HEK293T (cell line): ENCODE measurements around the gene CTAGE1.

Experiments
- CTCF ChIA-PET: fragments of 350-600 bp; formaldehyde crosslinking; extraction: SDS; loops from one replicate; lab custom pipeline; 2021; ENCODE audit warnings: antibody characterized with exemption, inconsistent platforms; lab: Yijun Ruan, JAX
- POLR2A ChIA-PET: fragments of 350-600 bp; formaldehyde crosslinking; extraction: SDS; loops from one replicate; lab custom pipeline; 2020; ENCODE audit warnings: antibody characterized with exemption, inconsistent platforms; lab: Yijun Ruan, JAX
- DNase-seq: peaks from one replicate; pipeline ENCODE4 v3.0.0; 2012; ENCODE audit warnings: mixed read lengths; ENCODE audit errors: extremely low spot score
- ARNT ChIP-seq: fragments of 450-650 bp; IDR thresholded peaks from 2 replicates; pipeline ENCODE4 v1.6.1; 2017; ENCODE audit warnings: mild to moderate bottlenecking
- BHLHE40 ChIP-seq: fragments of 450-650 bp; IDR thresholded peaks from 2 replicates; pipeline ENCODE4 v1.6.1; 2016; ENCODE audit warnings: mild to moderate bottlenecking, moderate library complexity, borderline replicate concordance
- CTBP1 ChIP-seq: fragments of 450-650 bp; IDR thresholded peaks from 2 replicates; pipeline ENCODE4 v1.6.1; 2016; ENCODE audit warnings: borderline replicate concordance
- ELF4 ChIP-seq: fragments of 450-650 bp; IDR thresholded peaks from 2 replicates; pipeline ENCODE4 v1.6.1; 2017; ENCODE audit warnings: antibody characterized with exemption
- FOXA1 ChIP-seq: fragments of 450-650 bp; IDR thresholded peaks from 2 replicates; pipeline ENCODE4 v1.6.1; 2016; ENCODE audit warnings: mild to moderate bottlenecking
- FOXK2 ChIP-seq: fragments of 450-650 bp; IDR thresholded peaks from 2 replicates; pipeline ENCODE4 v1.6.1; 2016; ENCODE audit warnings: mild to moderate bottlenecking
- FOXM1 ChIP-seq: fragments of 450-650 bp; IDR thresholded peaks from 2 replicates; pipeline ENCODE4 v1.6.1; 2017; ENCODE audit warnings: mild to moderate bottlenecking, borderline replicate concordance
- HDGF ChIP-seq: fragments of 450-650 bp; IDR thresholded peaks from 2 replicates; pipeline ENCODE4 v1.6.1; 2017; ENCODE audit warnings: antibody characterized with exemption, borderline replicate concordance
- L3MBTL2 ChIP-seq: fragments of 450-650 bp; conservative IDR thresholded peaks from 2 replicates; pipeline ENCODE4 v1.6.1; 2016; ENCODE audit warnings: mild to moderate bottlenecking
- LEF1 ChIP-seq: fragments of 450-650 bp; IDR thresholded peaks from 2 replicates; pipeline ENCODE4 v1.6.1; 2017; ENCODE audit warnings: mild to moderate bottlenecking, borderline replicate concordance
- NFRKB ChIP-seq: fragments of 450-650 bp; IDR thresholded peaks from 2 replicates; pipeline ENCODE4 v1.6.1; 2016; ENCODE audit warnings: mild to moderate bottlenecking, moderate library complexity
- PKNOX1 ChIP-seq: fragments of 450-650 bp; IDR thresholded peaks from 2 replicates; pipeline ENCODE4 v1.6.1; 2016
- SP1 ChIP-seq: fragments of 450-650 bp; IDR thresholded peaks from 2 replicates; pipeline ENCODE4 v1.6.1; 2017
- SUZ12 ChIP-seq: fragments of 450-650 bp; IDR thresholded peaks from 2 replicates; pipeline ENCODE4 v1.6.1; 2016; ENCODE audit warnings: mild to moderate bottlenecking
- TARDBP ChIP-seq: fragments of 450-650 bp; IDR thresholded peaks from 2 replicates; pipeline ENCODE4 v1.6.1; 2016
- ZNF384 ChIP-seq: fragments of 450-650 bp; IDR thresholded peaks from 2 replicates; pipeline ENCODE4 v1.6.1; 2016

The CTAGE1 gene

DNA sequence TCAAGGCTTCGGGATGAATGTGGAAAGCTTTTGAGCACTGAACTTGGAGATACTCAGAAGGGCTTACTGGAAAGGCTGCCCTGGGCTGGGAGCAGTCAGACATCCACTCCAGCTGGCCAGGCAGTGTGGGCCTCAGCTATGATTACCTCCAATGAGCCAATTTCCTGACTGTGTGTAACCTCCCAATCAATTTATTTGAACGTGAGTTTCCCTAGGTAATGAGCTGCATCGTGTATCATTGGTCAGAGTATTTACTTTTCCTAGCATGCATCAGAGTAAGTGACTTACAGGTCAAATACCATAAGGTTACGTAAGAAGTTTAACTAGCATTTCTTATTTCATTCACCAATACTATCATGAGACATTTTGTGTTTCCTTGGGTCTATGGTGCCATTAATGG, 11.0 kb upstream of the CTAGE1 start:
- DNase-seq, result no peak
- no peak for TF ChIP-seq TARDBP
- no peak for TF ChIP-seq ZNF384
- TF ChIP-seq CTBP1, result no peak
- TF ChIP-seq L3MBTL2, result no peak
- no peak for TF ChIP-seq NFRKB
- TF ChIP-seq PKNOX1, result no peak
- TF ChIP-seq SP1, result no peak
- TF ChIP-seq FOXA1, result no peak
- TF ChIP-seq LEF1, result no peak
- no peak for TF ChIP-seq ELF4
- TF ChIP-seq FOXK2, result no peak
- no peak for TF ChIP-seq HDGF
- no peak for TF ChIP-seq BHLHE40
- no peak for TF ChIP-seq SUZ12
- no peak for TF ChIP-seq FOXM1
- TF ChIP-seq ARNT, result no peak
- POLR2A ChIA-PET, result interaction anchor here (0.9 to 1.4 kb wide), 2 partner anchors 37 to 259 kb away, joined by 3 to 5 read pairs; partner anchors contain the start of gene GATA6
- CTCF ChIA-PET, result interaction anchor here (0.5 to 1.3 kb wide), 3 partner anchors 20 to 551 kb away, joined by 3 to 5 read pairs (median 3); no protein-coding TSS in a partner anchor

DNA sequence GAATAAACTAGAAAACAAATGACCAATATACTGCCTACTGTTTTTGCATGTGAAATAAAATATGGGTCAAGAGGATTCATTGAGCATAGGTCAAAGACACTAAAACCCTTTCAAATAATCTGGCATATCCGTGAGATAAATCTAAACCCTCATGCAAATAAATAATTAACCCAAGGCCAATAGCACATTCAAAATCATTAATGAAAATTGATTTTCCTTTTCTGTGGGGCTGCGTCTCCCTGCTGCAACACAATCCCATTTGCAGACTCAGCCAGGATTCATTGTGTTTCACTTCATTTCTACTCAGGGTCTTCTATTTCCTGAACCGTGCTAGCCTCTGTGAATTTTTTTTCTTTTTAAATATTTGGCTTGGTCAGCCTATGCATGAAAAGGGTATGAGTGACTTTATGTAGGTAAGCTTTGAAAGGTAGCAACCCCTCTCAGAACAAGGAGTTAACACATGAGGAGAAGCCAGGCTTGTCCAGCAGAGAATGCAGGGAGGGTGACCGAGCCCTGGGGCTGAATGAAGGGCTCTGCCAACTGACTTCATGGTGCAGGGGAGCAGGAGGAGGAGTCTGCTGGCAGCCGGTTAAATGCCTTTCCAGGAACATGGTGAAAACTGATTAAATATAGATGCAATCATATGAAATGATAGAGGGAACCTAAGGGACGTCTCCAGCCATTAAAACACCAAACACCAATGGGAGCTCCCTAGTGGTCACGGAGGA, 10.3 kb upstream of the CTAGE1 start:
- ChIA-PET CTCF (interaction anchor here (0.5 to 1.3 kb wide), 5 partner anchors 19 to 550 kb away, joined by 3 to 5 read pairs (median 3); no protein-coding TSS in a partner anchor), POLR2A (interaction anchor here (0.9 to 1.4 kb wide), 2 partner anchors 38 to 259 kb away, joined by 3 to 5 read pairs; partner anchors contain the start of gene GATA6)
- TF ChIP-seq FOXA1 (no peak), SP1 (no peak), BHLHE40 (no peak), CTBP1 (no peak)
- DNase-seq, result no peak

DNA sequence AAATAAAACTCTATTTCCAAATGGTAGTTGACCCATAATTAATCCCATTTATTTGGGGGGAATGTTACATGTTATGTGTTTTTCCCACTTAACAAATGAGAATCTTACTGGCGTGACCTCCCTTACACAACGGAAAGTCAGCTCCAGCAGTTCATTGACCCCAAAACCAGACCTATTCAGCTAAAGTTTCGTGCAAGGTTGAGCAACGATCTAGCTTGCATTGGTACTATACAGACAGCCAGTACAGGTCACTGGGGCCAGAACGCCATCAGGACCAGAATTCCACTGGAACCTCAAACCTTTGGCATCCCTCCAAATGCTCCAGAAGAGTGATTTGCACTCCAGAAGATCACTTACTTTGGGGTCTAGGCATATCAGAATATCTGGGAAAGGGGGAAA, 6.8 kb upstream of the CTAGE1 start:
- POLR2A ChIA-PET, result no interaction called here

DNA sequence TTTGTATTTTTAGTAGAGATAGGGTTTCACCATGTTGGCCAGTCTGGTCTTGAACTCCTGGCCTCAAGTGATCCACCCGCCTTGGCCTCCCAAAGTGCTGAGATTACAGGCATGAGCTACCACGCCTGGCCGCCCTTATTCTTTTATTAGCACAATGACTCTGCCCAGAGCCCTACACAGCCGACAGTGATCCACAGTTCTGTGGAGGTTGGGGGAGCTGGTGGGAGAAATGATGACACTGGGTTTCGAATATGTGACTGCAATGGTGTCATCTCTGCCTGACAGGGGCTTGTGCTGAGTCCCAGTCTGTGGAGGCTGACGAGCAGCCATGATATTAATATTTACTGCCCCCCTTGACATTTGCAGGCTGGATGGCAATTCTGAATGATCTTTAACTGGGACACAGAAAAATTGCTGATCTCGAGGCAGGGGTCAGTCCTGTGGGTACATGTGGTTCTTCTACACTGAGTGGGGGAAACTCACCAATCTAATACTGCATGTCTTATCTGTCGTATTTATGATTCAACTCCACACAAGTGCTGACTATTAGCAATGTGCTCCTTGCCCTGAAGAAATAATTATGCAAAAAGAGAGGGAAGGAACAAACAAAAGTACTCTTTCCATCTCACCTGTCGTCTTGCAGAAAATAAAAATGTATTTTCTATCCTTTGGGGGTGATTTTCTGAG, 6.3 kb upstream of the CTAGE1 start:
- TF ChIP-seq FOXK2, result no peak
- TF ChIP-seq PKNOX1, result no peak
- no peak for TF ChIP-seq L3MBTL2
- no peak for TF ChIP-seq CTBP1
- no peak for TF ChIP-seq SP1
- no peak for TF ChIP-seq LEF1
- ChIA-PET CTCF (no interaction called here), POLR2A (interaction anchor here (1.1 kb wide), 1 partner anchor 42 kb away, joined by 3 read pairs; no protein-coding TSS in a partner anchor)
- no peak for DNase-seq

More for the DNA sequence above, 6.8 kb upstream of the CTAGE1 start:
- DNase-seq, result no peak
- TF ChIP-seq ZNF384, result no peak
- no peak for TF ChIP-seq NFRKB
- TF ChIP-seq ARNT, result no peak
- TF ChIP-seq SP1, result no peak
- TF ChIP-seq FOXK2, result no peak
- TF ChIP-seq HDGF, result no peak
- no peak for TF ChIP-seq PKNOX1
- TF ChIP-seq TARDBP, result no peak
- TF ChIP-seq FOXA1, result no peak
- TF ChIP-seq FOXM1, result no peak
- CTCF ChIA-PET, result no interaction called here

DNA sequence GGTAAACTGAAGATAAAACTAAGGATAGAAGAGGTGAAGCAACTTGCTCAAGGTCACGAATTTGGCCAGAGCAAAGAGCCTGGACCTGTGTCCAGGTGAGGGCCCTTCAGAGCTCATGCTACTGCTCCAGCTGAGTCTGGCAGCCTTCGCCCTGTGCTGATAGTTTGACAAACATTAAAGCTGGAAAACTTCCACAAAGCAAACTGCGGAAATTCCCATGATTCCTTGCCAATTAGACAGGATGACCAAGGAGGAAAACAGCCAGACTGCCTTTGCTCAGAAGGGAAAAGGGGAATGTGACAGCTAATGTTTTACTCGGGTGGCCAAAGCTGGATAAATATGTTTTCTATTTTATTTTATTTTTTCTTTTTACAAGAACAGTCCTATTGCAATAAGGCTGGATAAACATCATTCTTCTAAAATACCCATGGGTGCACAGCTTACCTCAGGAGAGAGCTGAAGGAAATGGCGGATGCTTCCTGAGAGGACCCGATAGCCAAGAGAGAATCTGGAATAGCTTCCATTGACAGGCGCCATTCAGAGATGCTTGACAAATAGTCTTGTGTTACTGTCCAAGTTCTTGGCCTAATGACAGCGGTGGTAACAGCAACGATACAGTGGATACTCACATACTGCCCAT, 5.3 kb upstream of the CTAGE1 start:
- CTCF ChIA-PET, result no interaction called here
- TF ChIP-seq HDGF (no peak), ARNT (no peak), ZNF384 (no peak), NFRKB (no peak), SP1 (no peak), ELF4 (no peak), FOXK2 (no peak), FOXA1 (no peak), TARDBP (no peak), LEF1 (no peak), L3MBTL2 (no peak), SUZ12 (no peak), BHLHE40 (no peak), PKNOX1 (no peak), FOXM1 (no peak), CTBP1 (no peak)
- POLR2A ChIA-PET, result interaction anchor here (1.1 kb wide), 1 partner anchor 43 kb away, joined by 3 read pairs; no protein-coding TSS in a partner anchor
- no peak for DNase-seq
